Measurements from ENCODE around the gene MID1IP1.

Gene MID1IP1

GRCh38 chrX:38817004-38817703, 15.9 kb downstream of the MID1IP1 start:
- DNase-seq = no peak

- no peak for DNase-seq
Measured at GRCh38 chrX:38819163-38819562, 17.9 kb downstream of the MID1IP1 start.

- DNase-seq = no peak
Measured at GRCh38 chrX:38819709-38820108, 18.4 kb downstream of the MID1IP1 start.

GRCh38 chrX:38820751-38821150, 19.5 kb downstream of the MID1IP1 start:
- DNase-seq = no peak

GRCh38 chrX:38824176-38824575, 22.9 kb downstream of the MID1IP1 start:
- DNase-seq = no peak

GRCh38 chrX:38831949-38832348, 30.7 kb downstream of the MID1IP1 start:
- no peak for DNase-seq

GRCh38 chrX:38837389-38837788, 36.1 kb downstream of the MID1IP1 start:
- DNase-seq = no peak

- DNase-seq = no peak
Measured at GRCh38 chrX:38839277-38839676, 38.0 kb downstream of the MID1IP1 start.

- DNase-seq = no peak
Measured at GRCh38 chrX:38839944-38840343, 38.7 kb downstream of the MID1IP1 start.

- no peak for DNase-seq
Measured at GRCh38 chrX:38841750-38842149, 40.5 kb downstream of the MID1IP1 start.

- DNase-seq = no peak
Measured at GRCh38 chrX:38845426-38845825, 44.2 kb downstream of the MID1IP1 start.

- no peak for DNase-seq
Measured at GRCh38 chrX:38847206-38847902, 46.1 kb downstream of the MID1IP1 start.

- DNase-seq = no peak
Measured at GRCh38 chrX:38847903-38848230, 46.6 kb downstream of the MID1IP1 start.

GRCh38 chrX:38848671-38849455, 47.6 kb downstream of the MID1IP1 start:
- DNase-seq = no peak

- no peak for DNase-seq
Measured at GRCh38 chrX:38850807-38851544, 49.7 kb downstream of the MID1IP1 start.

GRCh38 chrX:38854305-38854704, 53.0 kb downstream of the MID1IP1 start:
- no peak for DNase-seq
